Astrocyte (in vitro differentiated cells and primary cell): Measurements from ENCODE around the gene UBE2E2. TPM values are rescaled to one million over a fixed set of nuclear protein-coding genes. Genes with fewer than 3 reads are reported as not detected.

ENCODE experiments used
- DNase-seq: peaks from one replicate; pipeline ENCODE4 v3.0.0-alpha.2; 2010; ENCODE audit warnings: low read depth
- FAIRE-seq: peaks from 2 replicates; lab custom pipeline; 2011; peaks lifted over from hg19 to GRCh38; lab: Jason Lieb, UNC
- H2AFZ ChIP-seq: 2 replicates; pipeline ENCODE4 v1.6.0; 2012; ENCODE audit warnings: low read depth, low read length, inconsistent platforms
- H3K27ac ChIP-seq: 2 replicates; pipeline ENCODE4 v1.5.1; 2011; ENCODE audit warnings: low read depth, low read length, inconsistent platforms
- H3K27me3 ChIP-seq: 2 replicates; pipeline ENCODE4 v1.6.0; 2011; ENCODE audit warnings: low read length, inconsistent platforms; ENCODE audit not compliant: insufficient read depth
- H3K36me3 ChIP-seq: 2 replicates; pipeline ENCODE4 v1.5.1; 2011; ENCODE audit warnings: low read length, inconsistent platforms; ENCODE audit not compliant: insufficient read depth
- H3K4me1 ChIP-seq: 2 replicates; pipeline ENCODE4 v1.5.1; 2011; ENCODE audit warnings: low read length, inconsistent platforms; ENCODE audit not compliant: insufficient read depth
- H3K4me2 ChIP-seq: 2 replicates; pipeline ENCODE4 v1.6.0; 2012; ENCODE audit warnings: low read length, inconsistent platforms
- H3K4me3 ChIP-seq: 2 replicates; pipeline ENCODE4 v1.5.1; 2011; ENCODE audit warnings: low read depth, mild to moderate bottlenecking, low read length, inconsistent platforms; ENCODE audit not compliant: insufficient read depth
- H3K79me2 ChIP-seq: 2 replicates; pipeline ENCODE4 v1.6.0; 2012; ENCODE audit warnings: mild to moderate bottlenecking, low read length, inconsistent platforms; ENCODE audit not compliant: insufficient read depth
- H3K9ac ChIP-seq: 2 replicates; pipeline ENCODE4 v1.6.0; 2012; ENCODE audit warnings: mild to moderate bottlenecking, low read length, inconsistent platforms
- H3K9me3 ChIP-seq: 2 replicates; pipeline ENCODE4 v1.5.1; 2012; ENCODE audit warnings: low read depth, mild to moderate bottlenecking, low read length, inconsistent platforms; ENCODE audit not compliant: insufficient read depth
- H4K20me1 ChIP-seq: 2 replicates; pipeline ENCODE4 v1.6.0; 2012; ENCODE audit warnings: low read length, inconsistent platforms; ENCODE audit not compliant: insufficient read depth
- H3K27ac Mint-ChIP-seq: one replicate; pipeline ENCODE4 v1.8.0; 2021; ENCODE audit warnings: mild to moderate bottlenecking, mixed read lengths; ENCODE audit not compliant: unreplicated experiment
- H3K27me3 Mint-ChIP-seq: one replicate; pipeline ENCODE4 v1.8.0; 2021; ENCODE audit warnings: low read depth, mixed read lengths; ENCODE audit not compliant: unreplicated experiment
- H3K36me3 Mint-ChIP-seq: one replicate; pipeline ENCODE4 v1.8.0; 2021; ENCODE audit warnings: low read depth, mixed read lengths; ENCODE audit not compliant: unreplicated experiment
- H3K4me1 Mint-ChIP-seq: one replicate; pipeline ENCODE4 v1.8.0; 2021; ENCODE audit warnings: low read depth, mixed read lengths; ENCODE audit not compliant: unreplicated experiment
- H3K4me3 Mint-ChIP-seq: one replicate; pipeline ENCODE4 v1.8.0; 2021; ENCODE audit warnings: mild to moderate bottlenecking, moderate library complexity, mixed read lengths; ENCODE audit not compliant: unreplicated experiment
- H3K9me3 Mint-ChIP-seq: one replicate; pipeline ENCODE4 v1.8.0; 2021; ENCODE audit warnings: mild to moderate bottlenecking, mixed read lengths; ENCODE audit not compliant: unreplicated experiment
- EZH2 ChIP-seq: IDR thresholded peaks from 2 replicates; pipeline ENCODE4 v1.6.1; 2012; ENCODE audit warnings: mild to moderate bottlenecking, low read length, inconsistent platforms; ENCODE audit not compliant: insufficient read depth
- total RNA-seq: library from RNA; stranded (reverse); gene quantifications from 2 replicates; pipeline ENCODE4 v1.2.1, GENCODE V29; 2021
- TF ChIP-seq, protein P1 (sequence below): IDR thresholded peaks from 2 replicates; pipeline ENCODE4 v1.5.1; 2011; ENCODE audit warnings: low read depth, mild to moderate bottlenecking, inconsistent platforms, low read length, moderate library complexity; ENCODE audit not compliant: insufficient read depth

The UBE2E2 gene
- total RNA-seq, 1 donor from 2014 or later: 89.8 TPM

GRCh38 chr3:23448998-23449537, 245.9 kb downstream of the UBE2E2 start:
- Mint-ChIP-seq H3K27me3 (no peaks in the 10 kb centered on the region), H3K36me3 (no peaks in the 10 kb centered on the region), H3K9me3 (no peaks in the 10 kb centered on the region), H3K27ac (no peak overlapping the region), H3K4me1 (peaks cover 24% of the 10 kb centered on the region), H3K4me3 (no peak overlapping the region)
- FAIRE-seq: no peak
- Histone ChIP-seq H3K4me1 (no peaks in the 10 kb centered on the region), H3K4me2 (no peak overlapping the region), H3K27ac (no peak overlapping the region), H3K9ac (no peak overlapping the region), H2AFZ (no peak overlapping the region), H4K20me1 (peaks cover 60% of the 10 kb centered on the region), H3K79me2 (no peaks in the 10 kb centered on the region), H3K4me3 (no peak overlapping the region), H3K9me3 (no peaks in the 10 kb centered on the region), H3K27me3 (no peaks in the 10 kb centered on the region), H3K36me3 (no peaks in the 10 kb centered on the region)
- no peak for DNase-seq
- TF ChIP-seq EZH2: no peak
- TF ChIP-seq, protein P1, sequence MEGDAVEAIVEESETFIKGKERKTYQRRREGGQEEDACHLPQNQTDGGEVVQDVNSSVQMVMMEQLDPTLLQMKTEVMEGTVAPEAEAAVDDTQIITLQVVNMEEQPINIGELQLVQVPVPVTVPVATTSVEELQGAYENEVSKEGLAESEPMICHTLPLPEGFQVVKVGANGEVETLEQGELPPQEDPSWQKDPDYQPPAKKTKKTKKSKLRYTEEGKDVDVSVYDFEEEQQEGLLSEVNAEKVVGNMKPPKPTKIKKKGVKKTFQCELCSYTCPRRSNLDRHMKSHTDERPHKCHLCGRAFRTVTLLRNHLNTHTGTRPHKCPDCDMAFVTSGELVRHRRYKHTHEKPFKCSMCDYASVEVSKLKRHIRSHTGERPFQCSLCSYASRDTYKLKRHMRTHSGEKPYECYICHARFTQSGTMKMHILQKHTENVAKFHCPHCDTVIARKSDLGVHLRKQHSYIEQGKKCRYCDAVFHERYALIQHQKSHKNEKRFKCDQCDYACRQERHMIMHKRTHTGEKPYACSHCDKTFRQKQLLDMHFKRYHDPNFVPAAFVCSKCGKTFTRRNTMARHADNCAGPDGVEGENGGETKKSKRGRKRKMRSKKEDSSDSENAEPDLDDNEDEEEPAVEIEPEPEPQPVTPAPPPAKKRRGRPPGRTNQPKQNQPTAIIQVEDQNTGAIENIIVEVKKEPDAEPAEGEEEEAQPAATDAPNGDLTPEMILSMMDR: no peak

DNA sequence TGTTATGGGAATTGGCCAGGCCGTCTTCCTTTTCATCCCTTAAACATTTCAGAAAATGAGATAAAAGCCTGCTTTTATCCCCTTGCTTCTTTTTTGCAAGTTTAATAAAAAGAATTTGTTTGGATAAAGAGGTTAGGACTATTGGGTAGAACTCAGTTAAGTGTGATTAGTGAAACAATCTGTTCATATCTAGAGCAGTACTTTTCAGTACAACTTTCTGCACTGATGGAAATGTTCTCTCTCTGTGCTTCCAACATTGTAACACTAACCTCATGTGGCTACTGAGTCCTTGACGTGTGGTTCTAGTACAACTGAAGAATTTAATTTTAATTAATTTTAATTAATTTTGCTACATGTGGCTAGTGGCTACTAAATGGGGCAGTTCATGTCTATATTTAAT, 246.9 kb downstream of the UBE2E2 start:
- no peak for DNase-seq
- no peak for FAIRE-seq
- no peaks in the 10 kb centered on the region for H3K9me3 ChIP-seq

DNA sequence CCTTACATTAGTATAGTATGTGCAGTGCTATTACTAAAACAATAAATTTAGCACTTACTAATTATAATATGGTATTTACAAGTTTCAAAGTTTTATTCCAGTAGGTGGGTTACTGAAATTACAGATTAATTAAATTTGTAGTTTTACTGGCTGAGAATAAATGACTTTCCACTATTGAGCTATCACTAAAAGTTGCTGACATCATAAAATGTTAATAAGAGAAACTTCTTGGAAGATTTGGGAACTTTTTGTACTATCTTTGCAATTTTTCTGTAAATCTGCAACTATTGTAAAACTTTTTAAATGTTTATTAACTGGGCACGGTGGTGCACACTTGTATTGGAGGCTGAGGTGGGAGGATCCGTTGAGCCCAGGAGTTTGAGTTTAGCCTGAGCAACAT, 247.7 kb downstream of the UBE2E2 start:
- Mint-ChIP-seq H3K36me3 (no peaks in the 10 kb centered on the region), H3K4me3 (no peak overlapping the region), H3K9me3 (no peaks in the 10 kb centered on the region), H3K27me3 (no peaks in the 10 kb centered on the region), H3K27ac (no peak overlapping the region), H3K4me1 (peaks cover 16% of the 10 kb centered on the region)
- Histone ChIP-seq H4K20me1 (peaks cover 59% of the 10 kb centered on the region), H3K9me3 (no peaks in the 10 kb centered on the region), H2AFZ (no peak overlapping the region), H3K9ac (no peak overlapping the region), H3K4me2 (no peak overlapping the region), H3K27ac (no peak overlapping the region), H3K4me3 (no peak overlapping the region), H3K27me3 (no peaks in the 10 kb centered on the region), H3K79me2 (no peaks in the 10 kb centered on the region), H3K4me1 (peaks cover 10% of the 10 kb centered on the region), H3K36me3 (no peaks in the 10 kb centered on the region)
- FAIRE-seq: no peak
- no peak for TF ChIP-seq EZH2
- TF ChIP-seq, protein P1: no peak
- DNase-seq: no peak

More for the DNA sequence above, 246.9 kb downstream of the UBE2E2 start:
- no peak for TF ChIP-seq EZH2
- TF ChIP-seq, protein P1: no peak
- Histone ChIP-seq H3K4me1 (peaks cover 6% of the 10 kb centered on the region), H2AFZ (no peak overlapping the region), H3K27me3 (no peaks in the 10 kb centered on the region), H3K4me2 (no peak overlapping the region), H3K27ac (no peak overlapping the region), H3K36me3 (no peaks in the 10 kb centered on the region), H4K20me1 (peaks cover 59% of the 10 kb centered on the region), H3K4me3 (no peak overlapping the region), H3K79me2 (no peaks in the 10 kb centered on the region), H3K9ac (no peak overlapping the region)
- Mint-ChIP-seq H3K4me1 (peaks cover 15% of the 10 kb centered on the region), H3K9me3 (no peaks in the 10 kb centered on the region), H3K27ac (no peak overlapping the region), H3K36me3 (no peaks in the 10 kb centered on the region), H3K27me3 (no peaks in the 10 kb centered on the region), H3K4me3 (no peak overlapping the region)
